ENCODE results near the gene ETV5.

DNA sequence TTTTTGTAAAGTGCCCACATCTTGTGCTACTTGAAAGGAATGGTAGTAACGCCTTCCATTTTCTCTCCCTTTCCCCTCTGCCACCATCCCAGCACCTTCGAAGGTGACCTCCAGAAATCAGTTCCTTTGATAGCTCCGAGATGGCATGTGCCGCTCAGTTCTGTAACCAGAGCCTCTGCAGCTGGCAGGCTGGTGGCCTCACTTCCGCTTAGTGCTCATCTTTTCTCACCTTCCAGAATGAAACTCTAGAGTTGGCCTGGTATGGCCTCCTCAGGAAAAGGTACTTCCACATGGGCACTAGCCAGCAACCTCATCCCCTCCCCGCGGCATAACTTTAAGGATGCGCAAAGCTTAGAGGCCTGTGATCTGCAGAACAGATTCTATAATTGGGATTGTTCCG lies 38.8 kb downstream of the ETV5 start:
- TF ChIP-seq, protein P1, sequence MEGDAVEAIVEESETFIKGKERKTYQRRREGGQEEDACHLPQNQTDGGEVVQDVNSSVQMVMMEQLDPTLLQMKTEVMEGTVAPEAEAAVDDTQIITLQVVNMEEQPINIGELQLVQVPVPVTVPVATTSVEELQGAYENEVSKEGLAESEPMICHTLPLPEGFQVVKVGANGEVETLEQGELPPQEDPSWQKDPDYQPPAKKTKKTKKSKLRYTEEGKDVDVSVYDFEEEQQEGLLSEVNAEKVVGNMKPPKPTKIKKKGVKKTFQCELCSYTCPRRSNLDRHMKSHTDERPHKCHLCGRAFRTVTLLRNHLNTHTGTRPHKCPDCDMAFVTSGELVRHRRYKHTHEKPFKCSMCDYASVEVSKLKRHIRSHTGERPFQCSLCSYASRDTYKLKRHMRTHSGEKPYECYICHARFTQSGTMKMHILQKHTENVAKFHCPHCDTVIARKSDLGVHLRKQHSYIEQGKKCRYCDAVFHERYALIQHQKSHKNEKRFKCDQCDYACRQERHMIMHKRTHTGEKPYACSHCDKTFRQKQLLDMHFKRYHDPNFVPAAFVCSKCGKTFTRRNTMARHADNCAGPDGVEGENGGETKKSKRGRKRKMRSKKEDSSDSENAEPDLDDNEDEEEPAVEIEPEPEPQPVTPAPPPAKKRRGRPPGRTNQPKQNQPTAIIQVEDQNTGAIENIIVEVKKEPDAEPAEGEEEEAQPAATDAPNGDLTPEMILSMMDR (IDR thresholded peaks at IDR 0.05 in 4 of 5, conservative IDR thresholded peaks at IDR 0.05 in 1 of 5) = no peak
- no peak for TF ChIP-seq POLR2A (IDR thresholded peaks at IDR 0.05)
